Measurements from ENCODE around the gene CHMP5. TPM values are rescaled to one million over a fixed set of nuclear protein-coding genes. Genes with fewer than 3 reads are reported as not detected.

The CHMP5 gene
- total and polyA plus RNA-seq, 2 donors (not counting 1 experiment from before 2014, with no cell fraction given) = 108 to 124 TPM

GRCh38 chr9:33287087-33287490 is 22.2 kb downstream of the CHMP5 start:
- Histone ChIP-seq H3K4me3 (replicated peaks in 1 of 4; ENCODE audit: control extremely low read depth in 1 of 4, insufficient read depth in 1 of 4, low read depth in 3 of 4, low read length in 4 of 4) (no peak overlapping the region), H3K9ac (ENCODE audit: insufficient read depth, low read length) (no peak overlapping the region), H3K9me3 (ENCODE audit: control insufficient read depth, insufficient read depth, low read depth, low read length) (no peaks in the 10 kb centered on the region), H2AFZ (ENCODE audit: low read length) (no peak overlapping the region), H3K27ac (ENCODE audit: insufficient read depth, low read length) (no peak overlapping the region), H3K4me2 (ENCODE audit: extremely low read depth, insufficient read depth, low read length) (no peak overlapping the region), H3K79me2 (ENCODE audit: control insufficient read depth, insufficient read depth, low read length) (peaks cover 12% of the 10 kb centered on the region), H3K36me3 (ENCODE audit: control insufficient read depth, insufficient read depth, low read length) (no peaks in the 10 kb centered on the region), H3K4me1 (ENCODE audit: control insufficient read depth, extremely low read depth, insufficient read depth, low read length) (peaks cover 3% of the 10 kb centered on the region), H3K27me3 (ENCODE audit: control insufficient read depth, insufficient read depth, low read length) (no peaks in the 10 kb centered on the region), H4K20me1 (ENCODE audit: control insufficient read depth, extremely low read depth, insufficient read depth, low read length) (no peaks in the 10 kb centered on the region)
- no peak for TF ChIP-seq EZH2 (IDR thresholded peaks at IDR 0.05; ENCODE audit: low read length, missing control alignments)
- TF ChIP-seq CTCF (conservative IDR thresholded peaks at IDR 0.05 in 1 of 2, IDR thresholded peaks at IDR 0.05 in 1 of 2; ENCODE audit: low read depth in 1 of 2, low read length in 2 of 2) = peak; percentile 76 to 88
- peak; percentile 59 to 81 for DNase-seq (ENCODE audit: low read depth in 2 of 2)

- DNase-seq (ENCODE audit: low read depth in 2 of 2) = no peak
- H2AFZ ChIP-seq (ENCODE audit: low read length) = no peak overlapping the region
Observed at GRCh38 chr9:33288235-33288634, 23.4 kb downstream of the CHMP5 start.

GRCh38 chr9:33288828-33289483 is 24.1 kb downstream of the CHMP5 start:
- H4K20me1 ChIP-seq (ENCODE audit: control insufficient read depth, extremely low read depth, insufficient read depth, low read length) = no peaks in the 10 kb centered on the region
- peaks cover 3% of the 10 kb centered on the region for H3K4me1 ChIP-seq (ENCODE audit: control insufficient read depth, extremely low read depth, insufficient read depth, low read length)
- H3K4me3 ChIP-seq (replicated peaks in 1 of 4; ENCODE audit: control extremely low read depth in 1 of 4, insufficient read depth in 1 of 4, low read depth in 3 of 4, low read length in 4 of 4) = no peak overlapping the region
- no peak overlapping the region for H3K9ac ChIP-seq (ENCODE audit: insufficient read depth, low read length)
- no peaks in the 10 kb centered on the region for H3K36me3 ChIP-seq (ENCODE audit: control insufficient read depth, insufficient read depth, low read length)
- H3K4me2 ChIP-seq (ENCODE audit: extremely low read depth, insufficient read depth, low read length) = no peak overlapping the region
- H3K9me3 ChIP-seq (ENCODE audit: control insufficient read depth, insufficient read depth, low read depth, low read length) = no peaks in the 10 kb centered on the region
- H2AFZ ChIP-seq (ENCODE audit: low read length) = no peak overlapping the region
- no peak for TF ChIP-seq CTCF (conservative IDR thresholded peaks at IDR 0.05 in 1 of 2, IDR thresholded peaks at IDR 0.05 in 1 of 2; ENCODE audit: low read depth in 1 of 2, low read length in 2 of 2)
- TF ChIP-seq EZH2 (IDR thresholded peaks at IDR 0.05; ENCODE audit: low read length, missing control alignments) = no peak
- DNase-seq (ENCODE audit: low read depth in 2 of 2) = no peak
- H3K79me2 ChIP-seq (ENCODE audit: control insufficient read depth, insufficient read depth, low read length) = peaks cover 31% of the 10 kb centered on the region
- peak overlapping the region; percentile 100 for H3K27ac ChIP-seq (ENCODE audit: insufficient read depth, low read length)
- no peaks in the 10 kb centered on the region for H3K27me3 ChIP-seq (ENCODE audit: control insufficient read depth, insufficient read depth, low read length)

More at GRCh38 chr9:33288235-33288634, 23.4 kb downstream of the CHMP5 start:
- Histone ChIP-seq H3K36me3 (ENCODE audit: control insufficient read depth, insufficient read depth, low read length) (no peaks in the 10 kb centered on the region), H3K4me1 (ENCODE audit: control insufficient read depth, extremely low read depth, insufficient read depth, low read length) (peaks cover 3% of the 10 kb centered on the region), H3K9ac (ENCODE audit: insufficient read depth, low read length) (no peak overlapping the region), H3K79me2 (ENCODE audit: control insufficient read depth, insufficient read depth, low read length) (peaks cover 24% of the 10 kb centered on the region), H4K20me1 (ENCODE audit: control insufficient read depth, extremely low read depth, insufficient read depth, low read length) (no peaks in the 10 kb centered on the region), H3K9me3 (ENCODE audit: control insufficient read depth, insufficient read depth, low read depth, low read length) (no peaks in the 10 kb centered on the region), H3K4me2 (ENCODE audit: extremely low read depth, insufficient read depth, low read length) (no peak overlapping the region), H3K27me3 (ENCODE audit: control insufficient read depth, insufficient read depth, low read length) (no peaks in the 10 kb centered on the region), H3K4me3 (replicated peaks in 1 of 4; ENCODE audit: control extremely low read depth in 1 of 4, insufficient read depth in 1 of 4, low read depth in 3 of 4, low read length in 4 of 4) (no peak overlapping the region), H3K27ac (ENCODE audit: insufficient read depth, low read length) (no peak overlapping the region)
- TF ChIP-seq EZH2 (IDR thresholded peaks at IDR 0.05; ENCODE audit: low read length, missing control alignments) = no peak
- no peak for TF ChIP-seq CTCF (conservative IDR thresholded peaks at IDR 0.05 in 1 of 2, IDR thresholded peaks at IDR 0.05 in 1 of 2; ENCODE audit: low read depth in 1 of 2, low read length in 2 of 2)
